Measurements from ENCODE around the gene AGT. TPM values are rescaled to one million over a fixed set of nuclear protein-coding genes. Genes with fewer than 3 reads are reported as not detected.

AGT gene
- total and polyA plus RNA-seq, 2 experiments from 2014 or later: not detected

DNA sequence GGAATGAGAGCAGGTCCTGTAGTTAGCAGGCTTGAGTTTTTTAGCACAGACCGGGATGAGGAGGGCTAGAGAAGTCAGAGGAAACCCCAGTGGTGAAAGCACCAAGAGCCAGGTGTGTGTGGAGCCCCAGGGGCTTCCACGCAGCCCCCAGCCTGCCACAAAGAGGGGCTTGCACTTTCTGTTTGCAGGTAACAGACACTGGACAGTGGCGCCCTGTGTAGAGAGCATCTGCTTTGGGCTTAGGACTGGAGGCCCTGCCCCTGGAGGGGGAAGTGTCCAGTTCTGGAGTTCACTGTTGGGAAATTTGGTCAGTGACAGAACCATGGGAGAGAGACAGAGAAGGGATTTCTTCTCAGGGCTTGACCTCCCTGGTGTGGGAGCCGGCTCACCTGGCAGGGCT is 19.5 kb downstream of the AGT start:
- Histone ChIP-seq H3F3A (ENCODE audit: insufficient read depth) (no peaks in the 10 kb centered on the region), H3K4me2 (ENCODE audit: unreplicated experiment) (no peak overlapping the region), H3K9me2 (ENCODE audit: insufficient read depth) (no peaks in the 10 kb centered on the region), H3K4me3 (no peak overlapping the region), H3K36me3 (ENCODE audit: low read depth) (peaks cover 10% of the 10 kb centered on the region; the same call in 1 of the 2 replicates), H3K27ac (no peak overlapping the region), H2AFZ (no peak overlapping the region), H4K20me1 (ENCODE audit: insufficient read depth) (no peaks in the 10 kb centered on the region), H3K9me3 (ENCODE audit: low read depth) (no peaks in the 10 kb centered on the region), H3K27me3 (replicated peaks; ENCODE audit: insufficient read depth) (no peaks in the 10 kb centered on the region), H3K79me2 (ENCODE audit: insufficient read depth) (no peaks in the 10 kb centered on the region), H3K9ac (no peak overlapping the region), H3K4me1 (ENCODE audit: insufficient read depth) (no peaks in the 10 kb centered on the region)
- 87 to 88% methylated on average over 4 of the region's 4 CpGs for WGBS, 2 experiments (ENCODE audit: low coverage in 1 of 2, low lambda C conversion rate in 2 of 2, missing lambda C conversion rate in 2 of 2)
- in situ Hi-C loops (cut with MboI): no loop called here
- TF ChIP-seq EZH2 (IDR thresholded peaks at IDR 0.05; ENCODE audit: insufficient read depth, poor library complexity, severe bottlenecking) (no peak), EZH2phosphoT487 (IDR thresholded peaks at IDR 0.05; ENCODE audit: insufficient read depth, low read depth) (no peak)
- no peak for DNase-seq

DNA sequence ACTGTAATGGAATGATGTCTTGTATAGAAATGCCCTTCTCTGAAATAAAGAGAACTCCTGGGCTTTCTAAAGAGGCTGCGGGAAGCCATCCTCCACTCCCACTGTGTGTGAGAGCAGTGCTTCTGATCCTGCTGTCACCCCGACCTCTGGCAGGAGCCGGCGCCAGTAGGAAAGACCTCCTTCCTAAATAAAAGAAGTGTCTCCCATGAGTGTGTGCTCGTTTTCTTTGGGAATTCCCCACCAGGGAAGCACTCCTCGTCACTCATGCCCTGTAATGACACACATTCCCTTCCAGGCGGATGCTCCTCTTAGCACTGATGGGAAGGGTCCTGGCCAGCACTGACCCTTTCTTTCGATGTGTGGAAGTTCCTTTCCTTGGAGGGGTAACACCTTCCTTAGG is 20.1 kb downstream of the AGT start:
- no peaks in the 10 kb centered on the region for H3K4me1 ChIP-seq (ENCODE audit: insufficient read depth)
- no peak overlapping the region for H3K27ac ChIP-seq
- in situ Hi-C loops (cut with MboI): no loop called here
- WGBS, 2 experiments (ENCODE audit: low coverage in 1 of 2, low lambda C conversion rate in 2 of 2, missing lambda C conversion rate in 2 of 2): 80 to 81% methylated on average over 8 of the region's 8 CpGs
- no peak overlapping the region for H3K9ac ChIP-seq
- H3K9me3 ChIP-seq (ENCODE audit: low read depth): no peaks in the 10 kb centered on the region
- H3K79me2 ChIP-seq (ENCODE audit: insufficient read depth): no peaks in the 10 kb centered on the region
- H3K27me3 ChIP-seq (replicated peaks; ENCODE audit: insufficient read depth): no peaks in the 10 kb centered on the region
- no peaks in the 10 kb centered on the region for H3K9me2 ChIP-seq (ENCODE audit: insufficient read depth)
- no peak overlapping the region for H2AFZ ChIP-seq
- no peak overlapping the region for H3K4me3 ChIP-seq
- no peaks in the 10 kb centered on the region for H3F3A ChIP-seq (ENCODE audit: insufficient read depth)
- no peak for DNase-seq
- no peak overlapping the region for H3K4me2 ChIP-seq (ENCODE audit: unreplicated experiment)
- no peaks in the 10 kb centered on the region for H4K20me1 ChIP-seq (ENCODE audit: insufficient read depth)
- peaks cover 10% of the 10 kb centered on the region; the same call in 1 of the 2 replicates for H3K36me3 ChIP-seq (ENCODE audit: low read depth)
- TF ChIP-seq EZH2 (IDR thresholded peaks at IDR 0.05; ENCODE audit: insufficient read depth, poor library complexity, severe bottlenecking): no peak
- TF ChIP-seq EZH2phosphoT487 (IDR thresholded peaks at IDR 0.05; ENCODE audit: insufficient read depth, low read depth): no peak

DNA sequence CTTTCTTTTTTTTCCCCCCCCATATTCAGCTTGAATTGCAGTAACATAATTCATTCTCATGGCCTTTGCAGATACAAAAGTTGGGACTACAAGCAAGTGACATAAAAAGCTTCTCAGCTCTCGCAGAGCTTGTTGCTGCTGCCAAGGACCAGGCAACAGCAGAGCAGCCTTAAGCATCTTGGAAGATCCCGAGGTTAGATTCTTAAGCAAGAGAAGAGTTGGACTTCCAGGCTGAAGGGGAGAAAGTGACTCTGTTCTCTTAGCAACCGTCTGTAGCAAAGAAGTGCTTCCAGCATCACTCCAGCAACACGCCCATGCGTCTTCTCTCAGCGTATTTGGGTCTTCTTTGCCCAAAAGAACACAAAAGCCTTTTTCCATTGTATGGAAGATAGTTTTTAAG is 20.7 kb downstream of the AGT start:
- H3K4me1 ChIP-seq (ENCODE audit: insufficient read depth): no peaks in the 10 kb centered on the region
- H4K20me1 ChIP-seq (ENCODE audit: insufficient read depth): no peaks in the 10 kb centered on the region
- no peak overlapping the region for H3K4me2 ChIP-seq (ENCODE audit: unreplicated experiment)
- H3K27ac ChIP-seq: no peak overlapping the region
- no peaks in the 10 kb centered on the region for H3K27me3 ChIP-seq (replicated peaks; ENCODE audit: insufficient read depth)
- H3K9me3 ChIP-seq (ENCODE audit: low read depth): no peaks in the 10 kb centered on the region
- H3K36me3 ChIP-seq (ENCODE audit: low read depth): peaks cover 11% of the 10 kb centered on the region
- H2AFZ ChIP-seq: no peak overlapping the region
- TF ChIP-seq EZH2 (IDR thresholded peaks at IDR 0.05; ENCODE audit: insufficient read depth, poor library complexity, severe bottlenecking) (no peak), EZH2phosphoT487 (IDR thresholded peaks at IDR 0.05; ENCODE audit: insufficient read depth, low read depth) (no peak)
- no peaks in the 10 kb centered on the region for H3K79me2 ChIP-seq (ENCODE audit: insufficient read depth)
- no peaks in the 10 kb centered on the region for H3K9me2 ChIP-seq (ENCODE audit: insufficient read depth)
- in situ Hi-C loops (cut with MboI): no loop called here
- no peak for DNase-seq
- no peak overlapping the region for H3K4me3 ChIP-seq
- no peaks in the 10 kb centered on the region for H3F3A ChIP-seq (ENCODE audit: insufficient read depth)
- no peak overlapping the region for H3K9ac ChIP-seq
- 90 to 92% methylated on average over 6 of the region's 6 CpGs for WGBS, 2 experiments (ENCODE audit: low coverage in 1 of 2, low lambda C conversion rate in 2 of 2, missing lambda C conversion rate in 2 of 2)

DNA sequence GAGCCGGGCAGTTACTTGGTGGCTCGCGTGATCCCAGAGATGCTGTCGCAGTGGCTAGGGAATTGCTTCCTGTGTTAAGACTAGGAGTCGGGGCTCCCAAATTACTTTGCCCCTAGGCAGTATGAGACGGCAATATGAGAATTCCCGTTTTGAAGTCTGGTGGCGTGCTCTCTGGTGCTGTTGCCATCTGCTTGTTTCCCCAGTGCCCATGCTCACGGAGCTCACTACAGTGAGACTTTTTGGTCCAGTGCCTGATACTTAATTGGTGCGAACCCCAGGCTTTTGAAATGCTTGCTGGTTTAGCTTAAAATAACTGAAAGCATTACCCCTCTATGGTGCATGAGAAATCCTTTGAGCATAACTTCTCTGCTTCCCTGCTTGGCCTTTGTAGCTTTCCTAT is 22.3 kb downstream of the AGT start:
- H3K9ac ChIP-seq: no peak overlapping the region
- H3K4me1 ChIP-seq (ENCODE audit: insufficient read depth): no peaks in the 10 kb centered on the region
- no peak overlapping the region for H2AFZ ChIP-seq
- no peak overlapping the region for H3K27ac ChIP-seq
- no peak overlapping the region for H3K4me2 ChIP-seq (ENCODE audit: unreplicated experiment)
- TF ChIP-seq EZH2 (IDR thresholded peaks at IDR 0.05; ENCODE audit: insufficient read depth, poor library complexity, severe bottlenecking) (no peak), EZH2phosphoT487 (IDR thresholded peaks at IDR 0.05; ENCODE audit: insufficient read depth, low read depth) (no peak)
- H3F3A ChIP-seq (ENCODE audit: insufficient read depth): no peaks in the 10 kb centered on the region
- DNase-seq: no peak
- no peak overlapping the region for H3K4me3 ChIP-seq
- no peaks in the 10 kb centered on the region for H3K9me2 ChIP-seq (ENCODE audit: insufficient read depth)
- in situ Hi-C loops (cut with MboI): no loop called here
- H3K9me3 ChIP-seq (ENCODE audit: low read depth): no peaks in the 10 kb centered on the region
- peaks cover 27% of the 10 kb centered on the region for H3K36me3 ChIP-seq (ENCODE audit: low read depth)
- H4K20me1 ChIP-seq (ENCODE audit: insufficient read depth): no peaks in the 10 kb centered on the region
- H3K27me3 ChIP-seq (replicated peaks; ENCODE audit: insufficient read depth): no peaks in the 10 kb centered on the region
- WGBS, 2 experiments (ENCODE audit: low coverage in 1 of 2, low lambda C conversion rate in 2 of 2, missing lambda C conversion rate in 2 of 2): 92 to 95% methylated on average over 10 of the region's 10 CpGs
- no peaks in the 10 kb centered on the region for H3K79me2 ChIP-seq (ENCODE audit: insufficient read depth)

DNA sequence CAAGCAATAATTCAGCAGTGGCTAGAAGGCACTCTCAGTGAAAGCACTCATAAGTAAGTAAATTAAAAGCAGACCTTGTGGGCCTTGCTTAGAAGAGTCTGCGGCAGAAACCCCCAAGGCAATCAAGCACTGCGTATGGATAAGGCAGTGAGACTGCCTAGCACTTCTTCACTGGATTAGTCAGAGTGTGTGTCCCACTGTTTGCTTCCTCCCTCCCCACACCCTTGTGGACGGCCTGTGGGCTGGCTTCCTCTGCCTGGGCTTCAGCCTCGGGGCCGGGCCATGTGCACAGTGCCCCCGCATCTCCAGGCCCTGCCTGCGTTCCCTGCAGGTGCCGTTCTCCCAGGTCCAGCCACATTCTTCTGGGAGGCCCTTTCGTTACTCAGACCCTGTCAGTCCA is 23.8 kb downstream of the AGT start:
- H3K4me1 ChIP-seq (ENCODE audit: insufficient read depth): no peaks in the 10 kb centered on the region
- WGBS, 2 experiments (ENCODE audit: low coverage in 1 of 2, low lambda C conversion rate in 2 of 2, missing lambda C conversion rate in 2 of 2): 87 to 94% methylated on average over 9 of the region's 9 CpGs
- no peak overlapping the region for H2AFZ ChIP-seq
- no peaks in the 10 kb centered on the region for H4K20me1 ChIP-seq (ENCODE audit: insufficient read depth)
- peaks cover 36% of the 10 kb centered on the region for H3K36me3 ChIP-seq (ENCODE audit: low read depth)
- in situ Hi-C loops (cut with MboI): no loop called here
- no peak overlapping the region for H3K9ac ChIP-seq
- DNase-seq: no peak
- no peak overlapping the region for H3K4me2 ChIP-seq (ENCODE audit: unreplicated experiment)
- TF ChIP-seq EZH2 (IDR thresholded peaks at IDR 0.05; ENCODE audit: insufficient read depth, poor library complexity, severe bottlenecking): no peak
- TF ChIP-seq EZH2phosphoT487 (IDR thresholded peaks at IDR 0.05; ENCODE audit: insufficient read depth, low read depth): no peak
- no peaks in the 10 kb centered on the region for H3K9me3 ChIP-seq (ENCODE audit: low read depth)
- no peaks in the 10 kb centered on the region for H3K9me2 ChIP-seq (ENCODE audit: insufficient read depth)
- no peaks in the 10 kb centered on the region for H3F3A ChIP-seq (ENCODE audit: insufficient read depth)
- no peaks in the 10 kb centered on the region for H3K79me2 ChIP-seq (ENCODE audit: insufficient read depth)
- no peak overlapping the region for H3K27ac ChIP-seq
- H3K27me3 ChIP-seq (replicated peaks; ENCODE audit: insufficient read depth): no peaks in the 10 kb centered on the region
- no peak overlapping the region for H3K4me3 ChIP-seq
